MM.1S (cell line): ENCODE results near the gene DIPK2B.

Experiments
- CTCF ChIP-seq: fragments of 300-600 bp; sonication (generic); IDR thresholded peaks from 2 replicates; pipeline ENCODE4 v1.5.1; 2016; ENCODE audit warnings: antibody characterized with exemption, low read length, mixed read lengths
- EZH2 ChIP-seq: fragments of 300-600 bp; sonication (generic); optimal IDR thresholded peaks from 2 replicates; pipeline ENCODE3; 2017; ENCODE audit warnings: low read depth, mild to moderate bottlenecking, antibody characterized with exemption, low read length, mixed read lengths
- EZH2phosphoT487 ChIP-seq: fragments of 300-600 bp; sonication (generic); IDR thresholded peaks from 2 replicates; pipeline ENCODE4 v1.6.1; 2018; ENCODE audit warnings: antibody characterized with exemption, low read length

- TF ChIP-seq EZH2 (no peak), EZH2phosphoT487 (no peak), CTCF (no peak)
These were observed 32.9 kb upstream of the DIPK2B start for GRCh38 chrX:45233531-45233930.
